HL-60 (cell line): Measurements from ENCODE around the gene MAP3K21.

Experiments
- CTCF ChIP-seq: IDR thresholded peaks from one replicate; pipeline ENCODE4 v1.5.1; 2011; ENCODE audit warnings: low read length, control low read depth, inconsistent platforms; ENCODE audit not compliant: insufficient read depth
- REST ChIP-seq: IDR thresholded peaks from 2 replicates; pipeline ENCODE4 v1.6.1; 2012; ENCODE audit warnings: low read depth; ENCODE audit not compliant: insufficient replicate concordance

- TF ChIP-seq CTCF, result no peak
- no peak for TF ChIP-seq REST
These were observed at the start of gene MAP3K21 for GRCh38 chr1:233327651-233328141.
